ENCODE results near the gene GJD3.

Gene GJD3

GRCh38 chr17:40321961-40322357, 42.6 kb downstream of the GJD3 start:
- no peak for DNase-seq

DNA sequence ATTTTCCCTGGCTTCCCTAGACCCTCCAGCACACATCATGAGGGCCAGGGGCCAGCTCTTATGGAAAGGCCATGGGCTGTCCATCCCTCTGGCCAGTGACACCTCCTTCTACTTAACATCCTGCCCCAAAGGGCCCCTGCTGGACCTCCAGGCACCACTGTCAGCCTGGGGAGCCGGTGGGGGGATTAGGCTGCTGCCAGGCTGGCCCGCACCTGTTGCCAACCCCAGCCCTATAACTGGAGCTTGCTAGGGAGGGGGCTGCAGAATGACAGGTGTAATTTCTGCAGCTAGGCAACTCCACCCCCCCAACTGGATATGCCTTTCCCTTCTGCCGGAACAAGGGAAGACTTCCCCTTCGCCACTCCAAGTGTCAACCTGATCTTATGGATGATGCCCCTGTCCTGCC, 43.0 kb downstream of the GJD3 start:
- no peak for DNase-seq

DNA sequence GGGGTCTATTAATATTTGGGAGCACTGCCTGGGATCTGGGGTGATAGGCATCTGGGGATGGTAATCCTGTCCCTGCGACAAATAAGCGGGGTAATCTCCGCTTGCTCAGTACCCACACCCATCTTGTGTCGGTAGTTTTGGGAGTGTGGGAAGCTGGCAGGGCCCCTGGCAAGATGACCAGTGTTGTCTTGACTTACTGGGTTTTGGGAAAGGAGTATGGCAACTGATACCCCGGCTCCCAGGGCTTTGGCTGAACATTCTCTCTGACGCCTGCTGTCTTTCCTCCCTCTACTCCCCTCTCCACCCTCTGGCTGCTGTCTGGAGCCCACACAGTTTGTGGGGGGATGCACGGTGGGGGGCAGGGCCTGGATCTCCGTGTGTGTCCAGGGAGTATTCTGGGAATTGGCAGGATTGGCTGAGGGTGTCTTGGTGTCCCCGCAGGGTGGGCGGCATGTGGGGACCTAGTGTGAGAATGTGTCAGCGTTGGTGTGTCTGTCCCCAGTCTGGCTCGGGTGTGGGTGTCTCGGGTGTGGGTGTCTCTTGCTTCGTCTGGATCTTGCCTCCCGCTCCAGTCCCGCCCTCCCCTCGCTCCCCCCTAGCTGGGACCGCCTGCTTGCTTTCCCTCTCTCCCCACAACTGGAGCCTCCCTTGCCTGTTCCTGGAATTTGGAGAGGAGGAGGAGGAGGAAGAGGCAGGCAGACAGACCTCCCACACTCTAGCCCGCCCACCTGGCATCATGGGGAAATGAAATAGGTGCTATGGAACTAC, 43.6 kb downstream of the GJD3 start:
- DNase-seq = peak; percentile 61

DNA sequence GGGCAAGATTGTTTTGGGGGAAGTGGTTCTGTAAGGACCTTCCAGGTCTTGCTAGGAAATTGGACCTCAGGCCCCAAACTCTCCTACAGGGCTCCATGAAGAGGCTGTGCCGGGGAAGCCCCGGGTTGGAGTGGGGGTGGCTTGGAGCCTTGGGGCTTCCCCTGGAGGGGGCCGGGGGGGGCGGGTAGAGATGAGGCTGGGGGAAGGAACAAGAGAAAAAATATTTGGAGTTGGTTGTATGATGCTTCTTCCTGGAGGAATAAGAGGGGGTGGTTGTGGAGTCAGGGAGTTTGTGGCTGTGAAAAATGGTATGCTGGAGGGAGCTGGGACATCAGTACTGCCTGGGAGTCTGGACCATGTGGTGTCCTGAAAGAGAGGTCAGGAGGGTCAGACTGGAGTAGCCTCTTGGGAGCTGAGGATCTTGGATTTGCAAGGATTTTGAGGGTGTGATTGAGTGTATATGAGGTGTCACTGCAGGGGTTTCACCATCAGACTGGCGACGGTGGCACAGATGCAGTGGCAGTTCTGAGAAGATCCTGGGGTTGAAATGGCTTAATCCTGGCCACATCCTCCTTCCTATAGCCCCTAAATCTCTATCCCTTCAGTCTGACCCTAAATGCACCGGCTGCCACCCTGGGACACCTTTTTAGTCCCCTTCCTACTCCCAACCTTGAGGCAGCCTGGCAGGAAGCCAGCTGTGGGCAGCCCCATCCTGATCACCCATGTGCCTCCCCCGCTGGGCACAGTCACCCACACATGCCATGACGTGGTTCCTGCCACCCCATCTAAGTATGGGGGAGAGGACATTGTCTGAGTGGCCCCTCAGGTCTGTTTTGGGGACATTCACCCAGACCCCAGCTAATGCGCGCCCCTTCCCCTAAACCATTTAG, 44.6 kb downstream of the GJD3 start:
- peak; percentile 87 for DNase-seq

GRCh38 chr17:40318830-40319391, 45.6 kb downstream of the GJD3 start:
- peak; percentile 27 for DNase-seq

DNA sequence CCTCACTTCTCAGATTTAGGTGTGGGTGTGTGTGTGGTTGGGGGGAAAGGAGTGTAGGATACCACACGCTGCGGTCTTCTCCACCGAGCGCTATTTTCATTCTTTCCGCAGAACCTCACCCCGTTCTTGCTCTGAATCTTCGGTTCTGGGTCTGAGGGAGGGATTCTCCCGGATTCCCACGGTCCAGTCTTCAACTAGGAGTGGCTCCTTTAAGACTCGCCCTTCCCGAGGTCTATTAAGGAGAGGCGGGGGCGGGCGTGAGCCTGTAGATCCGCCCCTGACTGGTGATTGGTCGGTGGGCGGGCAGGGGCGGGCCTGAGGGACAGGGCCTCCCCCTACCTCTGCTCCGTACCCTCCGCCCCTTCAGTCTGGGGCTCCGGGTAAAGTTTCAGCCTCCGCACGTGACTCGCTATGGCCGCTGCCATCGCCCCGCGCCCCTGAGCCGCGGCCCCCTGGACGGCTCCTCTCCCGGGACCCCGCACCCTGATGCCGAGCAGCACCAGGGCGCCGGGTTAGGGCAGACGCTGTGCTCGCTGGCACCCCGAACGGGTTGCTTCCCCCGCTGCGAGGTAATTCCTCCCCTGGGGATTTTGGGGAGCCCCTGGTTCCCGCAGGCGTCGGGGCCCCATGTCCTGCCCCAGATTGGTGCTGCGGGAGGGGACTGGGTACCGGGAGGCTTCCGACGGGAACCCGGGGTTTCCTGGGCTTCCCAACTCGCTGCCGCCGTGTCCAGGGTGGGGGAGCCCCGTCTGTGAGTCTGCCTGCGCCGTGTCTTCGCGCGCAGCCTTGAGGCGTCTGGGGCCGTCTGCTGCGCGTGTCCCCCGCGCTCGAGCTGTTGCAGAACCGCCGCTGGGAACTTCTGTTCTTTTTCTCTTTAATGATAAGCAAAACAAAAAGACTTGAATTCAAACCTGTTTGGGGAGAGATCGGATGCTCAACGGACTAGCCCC, 46.4 kb downstream of the GJD3 start:
- DNase-seq = peak; percentile 94

DNA sequence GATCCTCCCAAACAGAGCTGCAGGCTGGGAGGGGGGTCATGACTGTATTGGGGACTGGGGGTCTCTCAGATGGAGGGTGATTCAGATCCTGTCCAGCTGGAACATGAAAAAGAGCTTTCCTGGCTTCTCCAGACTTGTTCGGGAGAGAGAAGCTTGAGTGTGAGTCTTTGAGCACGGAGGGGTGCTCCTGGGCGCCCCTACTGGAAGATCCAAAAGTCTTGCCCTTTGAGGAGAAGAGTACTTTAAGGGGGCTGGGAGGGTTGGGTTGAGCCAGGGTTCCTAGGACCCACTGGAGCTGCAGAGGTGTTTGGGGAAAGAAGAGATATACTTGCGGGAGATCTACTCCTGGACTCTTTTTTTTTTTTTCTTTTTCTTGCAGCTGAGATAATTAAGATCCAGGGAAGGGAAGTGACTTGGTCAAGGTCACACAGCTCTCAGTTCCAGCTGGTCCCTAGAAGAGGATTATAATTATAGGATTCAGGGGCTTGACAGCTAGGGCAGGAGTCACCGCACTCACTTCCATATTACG, 47.1 kb downstream of the GJD3 start:
- peak; percentile 69 for DNase-seq

GRCh38 chr17:40316571-40317344, 47.8 kb downstream of the GJD3 start:
- no peak for DNase-seq

DNA sequence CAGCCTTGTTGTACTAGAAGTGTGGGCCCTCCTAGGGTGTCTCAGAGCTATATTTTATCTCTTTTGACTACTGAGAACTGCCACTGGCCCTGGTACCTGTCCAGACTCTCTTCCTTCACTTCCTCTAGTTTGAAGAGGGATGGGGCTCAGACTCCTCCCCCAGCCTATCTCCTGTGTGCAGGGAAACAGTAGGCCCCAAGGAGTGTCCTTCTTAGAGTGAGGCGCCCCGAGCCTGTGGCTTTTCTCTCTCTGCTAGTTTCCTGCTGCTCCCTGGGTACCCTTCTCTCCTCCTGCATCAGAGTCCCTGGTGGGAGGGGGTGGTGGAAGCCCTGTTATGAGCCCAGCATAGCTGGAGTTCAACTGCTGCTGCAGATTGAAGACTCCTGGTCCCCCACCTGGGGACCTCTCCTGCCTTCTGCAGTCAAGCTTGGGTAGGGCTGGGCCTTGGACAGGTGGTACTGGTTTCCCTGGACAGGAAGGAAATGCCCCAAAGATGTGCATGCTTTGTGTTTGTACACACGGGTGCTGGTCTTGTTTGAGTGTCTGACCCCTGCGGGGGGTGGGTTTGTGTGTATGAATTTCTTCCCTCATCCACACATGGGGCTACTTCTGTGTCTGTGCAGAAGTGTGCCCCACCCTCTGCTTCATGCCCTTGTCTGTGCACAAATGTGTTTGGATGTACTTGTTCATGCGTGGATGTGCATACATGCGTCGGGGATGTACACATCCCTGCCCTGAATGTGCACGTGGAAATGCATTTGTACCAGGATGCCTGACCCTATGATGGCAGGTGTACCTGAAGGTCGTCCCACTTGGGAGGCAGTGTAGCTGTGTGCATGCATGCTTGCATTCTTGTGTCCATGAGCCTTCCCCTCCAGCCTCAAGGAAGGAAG, 48.6 kb downstream of the GJD3 start:
- peak; percentile 44 for DNase-seq

GRCh38 chr17:40315206-40315605, 49.3 kb downstream of the GJD3 start:
- DNase-seq = no peak

DNA sequence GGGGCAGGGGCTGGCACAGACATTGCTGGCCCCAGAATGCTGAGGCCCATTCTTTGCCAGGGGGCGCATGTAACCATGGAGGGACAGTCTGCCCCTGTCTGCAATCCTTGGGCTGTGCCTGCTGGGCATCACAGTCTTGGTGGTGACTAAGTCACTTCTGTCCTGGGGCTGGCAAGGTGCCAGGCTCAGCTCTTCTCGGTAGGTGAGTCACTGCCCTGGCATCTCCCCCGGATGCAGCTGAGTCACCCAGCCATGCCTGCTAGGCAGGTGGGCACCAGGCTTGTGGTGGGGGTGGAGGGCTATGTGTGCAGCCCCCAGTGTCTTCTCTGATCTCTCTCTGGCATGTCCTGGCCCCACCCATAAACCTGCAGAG, 50.0 kb downstream of the GJD3 start:
- DNase-seq = peak; percentile 94

GRCh38 chr17:40313668-40314583, 50.6 kb downstream of the GJD3 start:
- peak; percentile 35 for DNase-seq

Measured in CD4-positive, alpha-beta T cell treated with Interleukin-6 for 4 hours (primary cell).